ENCODE results near the gene BORCS5.

DNA sequence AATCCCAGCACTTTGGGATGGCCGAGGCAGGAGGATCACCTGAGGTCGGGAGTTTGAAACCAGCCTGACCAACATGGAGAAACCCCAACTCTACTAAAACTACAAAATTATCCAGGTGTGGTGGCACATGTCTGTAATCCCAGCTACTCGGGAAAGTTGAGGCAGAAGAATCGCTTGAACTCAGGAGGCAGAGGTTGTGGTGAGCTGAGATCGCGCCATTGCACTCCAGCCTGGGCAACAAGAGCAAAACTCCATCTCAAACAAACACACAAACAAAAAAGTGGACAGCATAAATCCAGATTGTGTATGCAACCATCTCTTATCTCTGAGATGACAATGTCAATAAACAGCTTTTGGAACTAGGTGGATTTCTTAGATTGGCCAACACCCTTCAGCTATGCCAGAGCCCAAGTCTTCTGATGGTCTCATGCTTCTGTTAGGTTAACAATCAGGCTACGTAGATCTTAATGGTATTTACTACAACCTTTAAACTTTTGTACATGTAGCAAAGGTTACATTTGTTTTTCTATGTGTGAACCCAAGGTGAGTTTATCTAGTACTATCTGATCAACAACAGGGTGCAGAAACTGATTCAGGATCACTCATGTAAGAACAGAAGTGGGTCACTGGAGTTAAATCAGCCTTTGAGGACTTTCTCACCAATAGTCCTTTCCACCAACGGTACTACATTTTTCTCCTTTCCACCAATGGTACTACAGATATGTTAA is 132.1 kb downstream of the BORCS5 start:
- TF ChIP-seq RAD21 (IDR thresholded peaks at IDR 0.05; ENCODE audit: low read depth) (no peak), ZBTB7A (IDR thresholded peaks at IDR 0.05; ENCODE audit: low read depth) (no peak), EGR1 (IDR thresholded peaks at IDR 0.05) (no peak), TAF1 (IDR thresholded peaks at IDR 0.05; ENCODE audit: low read depth) (no peak), TEAD4 (IDR thresholded peaks at IDR 0.05) (no peak), YY1 (IDR thresholded peaks at IDR 0.05; ENCODE audit: low read depth) (no peak), CREB1 (IDR thresholded peaks at IDR 0.05; ENCODE audit: low read depth) (no peak), CEBPB (IDR thresholded peaks at IDR 0.05) (no peak), EP300 (IDR thresholded peaks at IDR 0.05; ENCODE audit: borderline replicate concordance) (no peak), TCF12 (IDR thresholded peaks at IDR 0.05; ENCODE audit: low read depth) (no peak), FOXM1 (IDR thresholded peaks at IDR 0.05; ENCODE audit: borderline replicate concordance, low read depth) (no peak)
- TF ChIP-seq, protein P1, sequence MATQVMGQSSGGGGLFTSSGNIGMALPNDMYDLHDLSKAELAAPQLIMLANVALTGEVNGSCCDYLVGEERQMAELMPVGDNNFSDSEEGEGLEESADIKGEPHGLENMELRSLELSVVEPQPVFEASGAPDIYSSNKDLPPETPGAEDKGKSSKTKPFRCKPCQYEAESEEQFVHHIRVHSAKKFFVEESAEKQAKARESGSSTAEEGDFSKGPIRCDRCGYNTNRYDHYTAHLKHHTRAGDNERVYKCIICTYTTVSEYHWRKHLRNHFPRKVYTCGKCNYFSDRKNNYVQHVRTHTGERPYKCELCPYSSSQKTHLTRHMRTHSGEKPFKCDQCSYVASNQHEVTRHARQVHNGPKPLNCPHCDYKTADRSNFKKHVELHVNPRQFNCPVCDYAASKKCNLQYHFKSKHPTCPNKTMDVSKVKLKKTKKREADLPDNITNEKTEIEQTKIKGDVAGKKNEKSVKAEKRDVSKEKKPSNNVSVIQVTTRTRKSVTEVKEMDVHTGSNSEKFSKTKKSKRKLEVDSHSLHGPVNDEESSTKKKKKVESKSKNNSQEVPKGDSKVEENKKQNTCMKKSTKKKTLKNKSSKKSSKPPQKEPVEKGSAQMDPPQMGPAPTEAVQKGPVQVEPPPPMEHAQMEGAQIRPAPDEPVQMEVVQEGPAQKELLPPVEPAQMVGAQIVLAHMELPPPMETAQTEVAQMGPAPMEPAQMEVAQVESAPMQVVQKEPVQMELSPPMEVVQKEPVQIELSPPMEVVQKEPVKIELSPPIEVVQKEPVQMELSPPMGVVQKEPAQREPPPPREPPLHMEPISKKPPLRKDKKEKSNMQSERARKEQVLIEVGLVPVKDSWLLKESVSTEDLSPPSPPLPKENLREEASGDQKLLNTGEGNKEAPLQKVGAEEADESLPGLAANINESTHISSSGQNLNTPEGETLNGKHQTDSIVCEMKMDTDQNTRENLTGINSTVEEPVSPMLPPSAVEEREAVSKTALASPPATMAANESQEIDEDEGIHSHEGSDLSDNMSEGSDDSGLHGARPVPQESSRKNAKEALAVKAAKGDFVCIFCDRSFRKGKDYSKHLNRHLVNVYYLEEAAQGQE (IDR thresholded peaks at IDR 0.05; ENCODE audit: low read depth), result no peak
- TF ChIP-seq, protein P2, sequence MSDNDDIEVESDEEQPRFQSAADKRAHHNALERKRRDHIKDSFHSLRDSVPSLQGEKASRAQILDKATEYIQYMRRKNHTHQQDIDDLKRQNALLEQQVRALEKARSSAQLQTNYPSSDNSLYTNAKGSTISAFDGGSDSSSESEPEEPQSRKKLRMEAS (IDR thresholded peaks at IDR 0.05), result no peak
- TF ChIP-seq, protein P3, sequence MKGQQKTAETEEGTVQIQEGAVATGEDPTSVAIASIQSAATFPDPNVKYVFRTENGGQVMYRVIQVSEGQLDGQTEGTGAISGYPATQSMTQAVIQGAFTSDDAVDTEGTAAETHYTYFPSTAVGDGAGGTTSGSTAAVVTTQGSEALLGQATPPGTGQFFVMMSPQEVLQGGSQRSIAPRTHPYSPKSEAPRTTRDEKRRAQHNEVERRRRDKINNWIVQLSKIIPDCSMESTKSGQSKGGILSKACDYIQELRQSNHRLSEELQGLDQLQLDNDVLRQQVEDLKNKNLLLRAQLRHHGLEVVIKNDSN (IDR thresholded peaks at IDR 0.05), result no peak
